Spinal cord (tissue), 10 donors: Measurements from ENCODE around the gene NPAS3. TPM values are rescaled to one million over a fixed set of nuclear protein-coding genes. Genes with fewer than 3 reads are reported as not detected.

Experiments used
- DNase-seq, 6 donors: peaks; one replicate each; pipeline versions ENCODE4 v3.0.0 to v3.0.0-alpha.2; 2013 to 2015; ENCODE audit warnings: low spot score in 6 of 6, low read depth in 4 of 6
- H3K27ac ChIP-seq: one replicate; pipeline ENCODE4 v1.5.1; 2013; ENCODE audit warnings: low read depth, low read length, control low read depth
- H3K27me3 ChIP-seq: one replicate; pipeline ENCODE4 v1.6.1; 2013; ENCODE audit warnings: low read length; ENCODE audit not compliant: control insufficient read depth, insufficient read depth
- H3K36me3 ChIP-seq: one replicate; pipeline ENCODE4 v1.6.1; 2013; ENCODE audit warnings: low read length; ENCODE audit not compliant: control insufficient read depth, insufficient read depth
- H3K4me1 ChIP-seq: one replicate; pipeline ENCODE4 v1.6.1; 2013; ENCODE audit warnings: low read length; ENCODE audit not compliant: control insufficient read depth, insufficient read depth
- H3K4me3 ChIP-seq: one replicate; pipeline ENCODE4 v1.5.1; 2013; ENCODE audit warnings: low read depth, low read length, control low read depth
- H3K9me3 ChIP-seq: one replicate; pipeline ENCODE4 v1.6.1; 2013; ENCODE audit warnings: low read length; ENCODE audit not compliant: control insufficient read depth, insufficient read depth
- WGBS: methylation state at CpG from one replicate; pipeline ENCODE4 v1.1.5; 2013; ENCODE audit warnings: missing lambda C conversion rate; ENCODE audit not compliant: insufficient coverage; 5-methylcytosine and 5-hydroxymethylcytosine counted together
- polyA plus RNA-seq, 2 donors: library from polyadenylated mRNA; unstranded; fragments of 120-200 nt; gene quantifications; one replicate each; pipeline ENCODE4 v1.2.1, GENCODE V29; 2013; ENCODE audit not compliant: insufficient read length in 2 of 2
- total RNA-seq, 2 donors: library from RNA; depleted of rRNA in 1 of 2; stranded (reverse); fragments of 120-200 nt in 1 of 2; fragments of >200 nt in 1 of 2; gene quantifications; one replicate each; pipeline versions ENCODE4 v1.2.3 to v1.2.4, GENCODE V29; 2013 to 2014
- donor health status: healthy.

The NPAS3 gene
- total and polyA plus RNA-seq, 4 donors: 23.2 to 77.3 (median 50.8) TPM

- Histone ChIP-seq H3K4me3 (no peak overlapping the region), H3K27me3 (no peaks in the 10 kb centered on the region), H3K27ac (peak overlapping the region; percentile 52), H3K36me3 (no peaks in the 10 kb centered on the region), H3K4me1 (peaks cover 5% of the 10 kb centered on the region), H3K9me3 (no peaks in the 10 kb centered on the region)
- no peak for DNase-seq
- WGBS: 58% methylated on average over 2 of the region's 5 CpGs
Measured at GRCh38 chr14:33165926-33166289, 227.2 kb downstream of the NPAS3 start.

GRCh38 chr14:33175951-33176350, 237.3 kb downstream of the NPAS3 start:
- Histone ChIP-seq H3K27me3 (no peaks in the 10 kb centered on the region), H3K27ac (no peak overlapping the region), H3K4me1 (no peaks in the 10 kb centered on the region), H3K36me3 (no peaks in the 10 kb centered on the region), H3K4me3 (no peak overlapping the region), H3K9me3 (no peaks in the 10 kb centered on the region)
- no peak for DNase-seq

- 71% methylated on average over 1 of the region's 2 CpGs for WGBS
- no peaks in the 10 kb centered on the region for H3K4me1 ChIP-seq
- no peak overlapping the region for H3K4me3 ChIP-seq
- H3K27ac ChIP-seq: no peak overlapping the region
- H3K9me3 ChIP-seq: no peaks in the 10 kb centered on the region
- no peaks in the 10 kb centered on the region for H3K36me3 ChIP-seq
- no peak for DNase-seq
- H3K27me3 ChIP-seq: no peaks in the 10 kb centered on the region
Measured at GRCh38 chr14:33184587-33184986, 245.9 kb downstream of the NPAS3 start.

GRCh38 chr14:33186656-33187055, 248.0 kb downstream of the NPAS3 start:
- DNase-seq: no peak
- H3K4me1 ChIP-seq: no peaks in the 10 kb centered on the region
- no peak overlapping the region for H3K4me3 ChIP-seq
- no peaks in the 10 kb centered on the region for H3K36me3 ChIP-seq
- H3K9me3 ChIP-seq: no peaks in the 10 kb centered on the region
- H3K27me3 ChIP-seq: no peaks in the 10 kb centered on the region
- H3K27ac ChIP-seq: no peak overlapping the region

GRCh38 chr14:33188880-33189279, 250.2 kb downstream of the NPAS3 start:
- Histone ChIP-seq H3K9me3 (no peaks in the 10 kb centered on the region), H3K27me3 (no peaks in the 10 kb centered on the region), H3K4me1 (no peaks in the 10 kb centered on the region), H3K36me3 (no peaks in the 10 kb centered on the region), H3K27ac (no peak overlapping the region), H3K4me3 (no peak overlapping the region)
- WGBS: 69% methylated on average over 2 of the region's 2 CpGs
- DNase-seq: no peak

GRCh38 chr14:33191855-33192254, 253.2 kb downstream of the NPAS3 start:
- Histone ChIP-seq H3K4me1 (no peaks in the 10 kb centered on the region), H3K4me3 (no peak overlapping the region), H3K36me3 (no peaks in the 10 kb centered on the region), H3K27me3 (no peaks in the 10 kb centered on the region), H3K9me3 (no peaks in the 10 kb centered on the region), H3K27ac (no peak overlapping the region)
- no peak for DNase-seq

GRCh38 chr14:33194551-33194950, 255.9 kb downstream of the NPAS3 start:
- Histone ChIP-seq H3K27ac (no peak overlapping the region), H3K9me3 (no peaks in the 10 kb centered on the region), H3K4me3 (no peak overlapping the region), H3K27me3 (no peaks in the 10 kb centered on the region), H3K4me1 (no peaks in the 10 kb centered on the region), H3K36me3 (peaks cover 7% of the 10 kb centered on the region)
- WGBS: 87% methylated on average over 4 of the region's 4 CpGs
- no peak for DNase-seq

- H3K4me1 ChIP-seq: no peaks in the 10 kb centered on the region
- H3K4me3 ChIP-seq: no peak overlapping the region
- no peaks in the 10 kb centered on the region for H3K27me3 ChIP-seq
- no peak for DNase-seq
- H3K27ac ChIP-seq: no peak overlapping the region
- H3K36me3 ChIP-seq: peaks cover 7% of the 10 kb centered on the region
- WGBS: 98% methylated on average over 25 of the region's 25 CpGs
- H3K9me3 ChIP-seq: no peaks in the 10 kb centered on the region
Measured at GRCh38 chr14:33198684-33199083, 260.0 kb downstream of the NPAS3 start.

GRCh38 chr14:33201116-33201515, 262.4 kb downstream of the NPAS3 start:
- Histone ChIP-seq H3K36me3 (peaks cover 7% of the 10 kb centered on the region), H3K9me3 (no peaks in the 10 kb centered on the region), H3K4me1 (no peaks in the 10 kb centered on the region), H3K27me3 (no peaks in the 10 kb centered on the region), H3K27ac (no peak overlapping the region), H3K4me3 (no peak overlapping the region)
- no peak for DNase-seq
- WGBS: no CpG with 5 or more reads among the region's 2 CpGs

GRCh38 chr14:33206981-33207380, 268.3 kb downstream of the NPAS3 start:
- H3K27ac ChIP-seq: no peak overlapping the region
- H3K4me1 ChIP-seq: no peaks in the 10 kb centered on the region
- H3K9me3 ChIP-seq: no peaks in the 10 kb centered on the region
- H3K27me3 ChIP-seq: no peaks in the 10 kb centered on the region
- DNase-seq: peak in 2 of 6 donors; percentile 30 to 72
- no peak overlapping the region for H3K4me3 ChIP-seq
- no peaks in the 10 kb centered on the region for H3K36me3 ChIP-seq
- WGBS: 19% methylated on average over 3 of the region's 5 CpGs
